Activated T-helper 17 cell treated with anti-CD3 and anti-CD28 coated beads, Interleukin-2, amount 50 U/mL, for 72 hours (primary cell): ENCODE data around the gene HES6. TPM values are rescaled to one million over a fixed set of nuclear protein-coding genes. Genes with fewer than 3 reads are reported as not detected.
A peak's percentile ranks its signal among the peaks of the same experiment; 100 is the strongest.

ENCODE experiments used
- ATAC-seq: fragments of 150-1000 bp; cut with Tn5 transposase; replicated peaks from 2 replicates; pipeline ENCODE4 v1.10.0; 2021; ENCODE audit warnings: mild to moderate bottlenecking, moderate library complexity
- H3K27ac Mint-ChIP-seq: one replicate; pipeline ENCODE4 v1.8.0; 2022; ENCODE audit warnings: mixed read lengths
- H3K27me3 Mint-ChIP-seq: one replicate; pipeline ENCODE4 v1.8.0; 2022; ENCODE audit warnings: mixed read lengths
- H3K36me3 Mint-ChIP-seq: one replicate; pipeline ENCODE4 v1.8.0; 2022; ENCODE audit warnings: low read depth, mild to moderate bottlenecking, mixed read lengths
- H3K4me1 Mint-ChIP-seq: one replicate; pipeline ENCODE4 v1.8.0; 2022; ENCODE audit warnings: mixed read lengths
- H3K4me3 Mint-ChIP-seq: one replicate; pipeline ENCODE4 v1.8.0; 2022; ENCODE audit warnings: mild to moderate bottlenecking, mixed read lengths
- H3K9me3 Mint-ChIP-seq: one replicate; pipeline ENCODE4 v1.8.0; 2022; ENCODE audit warnings: mixed read lengths
- total RNA-seq, 2 donors: library from RNA; stranded (reverse); gene quantifications; one replicate each; pipeline ENCODE4 v1.2.3, GENCODE V29; 2022

Gene HES6
- total RNA-seq, 2 donors from 2014 or later: 1.3 to 4.8 TPM

GRCh38 chr2:238252766-238253630, 13.2 kb upstream of the HES6 start:
- Mint-ChIP-seq H3K4me1 (no peaks in the 10 kb centered on the region), H3K9me3 (no peaks in the 10 kb centered on the region)

GRCh38 chr2:238251986-238252385, 12.1 kb upstream of the HES6 start:
- Mint-ChIP-seq H3K4me1 (no peaks in the 10 kb centered on the region), H3K9me3 (no peaks in the 10 kb centered on the region), H3K27me3 (no peaks in the 10 kb centered on the region), H3K4me3 (no peak overlapping the region), H3K36me3 (peaks cover 72% of the 10 kb centered on the region), H3K27ac (no peak overlapping the region)
- no peak for ATAC-seq

More at GRCh38 chr2:238252766-238253630, 13.2 kb upstream of the HES6 start:
- Mint-ChIP-seq H3K4me3 (no peak overlapping the region), H3K36me3 (peaks cover 64% of the 10 kb centered on the region), H3K27ac (no peak overlapping the region), H3K27me3 (no peaks in the 10 kb centered on the region)
- ATAC-seq: no peak

GRCh38 chr2:238251331-238251730, 11.5 kb upstream of the HES6 start:
- no peaks in the 10 kb centered on the region for H3K4me1 Mint-ChIP-seq
- H3K36me3 Mint-ChIP-seq: peaks cover 70% of the 10 kb centered on the region
- no peaks in the 10 kb centered on the region for H3K9me3 Mint-ChIP-seq
- H3K4me3 Mint-ChIP-seq: no peak overlapping the region
- H3K27ac Mint-ChIP-seq: no peak overlapping the region
- no peak for ATAC-seq
- no peaks in the 10 kb centered on the region for H3K27me3 Mint-ChIP-seq

GRCh38 chr2:238250896-238251295, 11.1 kb upstream of the HES6 start:
- Mint-ChIP-seq H3K27ac (no peak overlapping the region), H3K27me3 (no peaks in the 10 kb centered on the region), H3K4me1 (no peaks in the 10 kb centered on the region), H3K36me3 (peaks cover 71% of the 10 kb centered on the region), H3K9me3 (no peaks in the 10 kb centered on the region), H3K4me3 (no peak overlapping the region)
- no peak for ATAC-seq

GRCh38 chr2:238247841-238248453, 8.1 kb upstream of the HES6 start:
- H3K27ac Mint-ChIP-seq: peak overlapping the region; percentile 17
- ATAC-seq: no peak

GRCh38 chr2:238247002-238247822, 7.4 kb upstream of the HES6 start:
- no peak for ATAC-seq
- H3K27me3 Mint-ChIP-seq: no peaks in the 10 kb centered on the region
- no peaks in the 10 kb centered on the region for H3K9me3 Mint-ChIP-seq
- no peak overlapping the region for H3K4me3 Mint-ChIP-seq
- peak overlapping the region; percentile 17 for H3K27ac Mint-ChIP-seq
- peaks cover 47% of the 10 kb centered on the region for H3K36me3 Mint-ChIP-seq
- H3K4me1 Mint-ChIP-seq: no peaks in the 10 kb centered on the region

More at GRCh38 chr2:238247841-238248453, 8.1 kb upstream of the HES6 start:
- no peak overlapping the region for H3K4me3 Mint-ChIP-seq
- peaks cover 50% of the 10 kb centered on the region for H3K36me3 Mint-ChIP-seq
- no peaks in the 10 kb centered on the region for H3K4me1 Mint-ChIP-seq
- no peaks in the 10 kb centered on the region for H3K9me3 Mint-ChIP-seq
- no peaks in the 10 kb centered on the region for H3K27me3 Mint-ChIP-seq

- no peaks in the 10 kb centered on the region for H3K4me1 Mint-ChIP-seq
- H3K9me3 Mint-ChIP-seq: no peaks in the 10 kb centered on the region
- H3K27ac Mint-ChIP-seq: no peak overlapping the region
- peaks cover 27% of the 10 kb centered on the region for H3K36me3 Mint-ChIP-seq
- ATAC-seq: no peak
- no peak overlapping the region for H3K4me3 Mint-ChIP-seq
- H3K27me3 Mint-ChIP-seq: peaks cover 3% of the 10 kb centered on the region
These were observed 4.3 kb upstream of the HES6 start for GRCh38 chr2:238244151-238244550.

GRCh38 chr2:238243496-238244076, 3.7 kb upstream of the HES6 start:
- no peaks in the 10 kb centered on the region for H3K9me3 Mint-ChIP-seq
- H3K27me3 Mint-ChIP-seq: peaks cover 3% of the 10 kb centered on the region
- H3K4me3 Mint-ChIP-seq: no peak overlapping the region
- H3K4me1 Mint-ChIP-seq: no peaks in the 10 kb centered on the region
- H3K27ac Mint-ChIP-seq: no peak overlapping the region
- H3K36me3 Mint-ChIP-seq: peaks cover 27% of the 10 kb centered on the region
- no peak for ATAC-seq

GRCh38 chr2:238242731-238243495, 3.1 kb upstream of the HES6 start:
- no peak for ATAC-seq
- no peaks in the 10 kb centered on the region for H3K9me3 Mint-ChIP-seq
- H3K36me3 Mint-ChIP-seq: peaks cover 23% of the 10 kb centered on the region
- no peak overlapping the region for H3K4me3 Mint-ChIP-seq
- no peak overlapping the region for H3K27ac Mint-ChIP-seq
- H3K27me3 Mint-ChIP-seq: peaks cover 3% of the 10 kb centered on the region
- no peaks in the 10 kb centered on the region for H3K4me1 Mint-ChIP-seq

GRCh38 chr2:238241970-238242369, 2.1 kb upstream of the HES6 start:
- H3K4me3 Mint-ChIP-seq: peak overlapping the region; percentile 39
- no peak overlapping the region for H3K27ac Mint-ChIP-seq
- H3K4me1 Mint-ChIP-seq: no peaks in the 10 kb centered on the region
- no peaks in the 10 kb centered on the region for H3K9me3 Mint-ChIP-seq
- ATAC-seq: no peak
- peaks cover 16% of the 10 kb centered on the region for H3K36me3 Mint-ChIP-seq
- H3K27me3 Mint-ChIP-seq: peaks cover 3% of the 10 kb centered on the region

- no peak for ATAC-seq
- H3K9me3 Mint-ChIP-seq: no peaks in the 10 kb centered on the region
- peaks cover 10% of the 10 kb centered on the region for H3K36me3 Mint-ChIP-seq
- H3K4me3 Mint-ChIP-seq: peak overlapping the region; percentile 79
- no peaks in the 10 kb centered on the region for H3K4me1 Mint-ChIP-seq
- peaks cover 8% of the 10 kb centered on the region for H3K27me3 Mint-ChIP-seq
- H3K27ac Mint-ChIP-seq: no peak overlapping the region
These were observed 1.2 kb upstream of the HES6 start for GRCh38 chr2:238240757-238241711.

GRCh38 chr2:238239543-238239862, 335 bp downstream of the HES6 start:
- Mint-ChIP-seq H3K27me3 (peaks cover 17% of the 10 kb centered on the region), H3K4me3 (no peak overlapping the region), H3K27ac (no peak overlapping the region), H3K4me1 (no peaks in the 10 kb centered on the region), H3K9me3 (no peaks in the 10 kb centered on the region), H3K36me3 (no peaks in the 10 kb centered on the region)
- peak; percentile 18 for ATAC-seq
